Glomerular visceral epithelial cell (primary cell): ENCODE data around the gene ERC2.

Source experiments
- DNase-seq: peaks from one replicate; pipeline ENCODE4 v3.0.0-alpha.2; 2016; ENCODE audit errors: extremely low spot score

The ERC2 gene

DNA sequence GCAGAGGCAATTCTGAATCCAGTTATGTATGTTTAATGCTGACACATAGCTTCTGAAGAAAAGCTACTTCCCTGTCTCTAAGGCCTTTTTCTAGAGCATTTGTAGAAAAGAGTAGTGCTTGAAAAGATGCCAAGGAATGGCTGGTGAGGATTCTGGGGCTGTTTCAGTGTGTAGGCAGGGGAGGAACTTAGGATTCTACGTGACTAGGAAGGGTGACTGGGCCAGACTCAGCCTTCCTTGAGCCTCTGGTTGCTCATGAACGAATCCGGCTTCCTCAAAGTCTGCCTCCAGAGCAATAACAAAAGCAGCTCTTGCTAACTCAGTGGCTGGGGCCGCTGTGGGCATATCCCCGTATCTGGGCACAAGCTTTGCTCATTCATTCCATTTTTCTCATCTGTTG, 876.4 kb downstream of the ERC2 start:
- DNase-seq, result no peak

DNA sequence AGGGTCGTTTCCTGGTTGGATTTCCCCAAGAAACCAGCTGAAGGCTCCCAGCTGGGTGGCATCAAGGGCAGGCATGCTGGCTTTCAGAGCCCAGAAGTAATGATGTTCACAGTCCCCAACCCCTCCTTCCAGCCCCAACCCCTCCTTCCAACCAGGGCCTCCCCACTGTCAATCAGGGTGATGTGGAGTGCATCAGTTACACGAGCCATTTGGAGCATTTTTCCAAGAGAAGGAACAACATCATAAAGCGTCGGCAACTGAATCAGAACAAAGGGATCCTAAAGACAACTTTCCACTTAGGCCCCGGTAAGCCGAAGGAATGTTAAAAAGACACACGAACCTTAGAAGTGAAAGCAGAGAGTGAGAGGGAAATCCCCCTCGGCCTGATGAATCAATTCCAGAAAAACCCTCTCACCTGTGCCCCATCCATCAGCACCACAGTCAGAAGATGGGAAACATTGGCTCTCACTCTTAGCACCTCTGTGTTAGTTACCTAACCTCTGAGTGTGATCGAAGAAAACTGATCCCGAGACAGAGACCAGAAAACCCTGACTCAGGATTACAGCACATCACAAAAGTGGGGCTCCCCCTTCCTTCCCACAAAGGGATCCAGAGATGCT, 880.0 kb downstream of the ERC2 start:
- no peak for DNase-seq

DNA sequence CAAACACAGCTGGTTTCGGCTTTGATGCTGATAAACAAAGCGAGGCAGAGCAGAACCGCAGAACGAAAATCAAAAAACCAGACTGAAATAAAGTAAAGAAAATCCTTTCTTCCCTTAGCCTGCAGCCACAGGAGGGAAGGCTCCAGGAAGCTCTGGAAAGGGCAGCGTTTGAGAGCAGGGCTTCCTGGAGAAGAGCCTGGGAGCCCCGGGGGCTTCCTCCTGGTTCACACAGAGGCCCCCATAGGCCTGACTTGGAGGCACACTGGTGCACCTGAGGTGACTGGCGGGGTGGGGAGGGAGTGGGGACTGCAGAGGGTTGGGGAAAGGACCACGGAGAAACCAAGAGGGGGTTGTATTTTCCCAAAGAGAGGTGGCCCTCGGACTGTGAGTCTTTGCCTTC, 882.4 kb downstream of the ERC2 start:
- no peak for DNase-seq

DNA sequence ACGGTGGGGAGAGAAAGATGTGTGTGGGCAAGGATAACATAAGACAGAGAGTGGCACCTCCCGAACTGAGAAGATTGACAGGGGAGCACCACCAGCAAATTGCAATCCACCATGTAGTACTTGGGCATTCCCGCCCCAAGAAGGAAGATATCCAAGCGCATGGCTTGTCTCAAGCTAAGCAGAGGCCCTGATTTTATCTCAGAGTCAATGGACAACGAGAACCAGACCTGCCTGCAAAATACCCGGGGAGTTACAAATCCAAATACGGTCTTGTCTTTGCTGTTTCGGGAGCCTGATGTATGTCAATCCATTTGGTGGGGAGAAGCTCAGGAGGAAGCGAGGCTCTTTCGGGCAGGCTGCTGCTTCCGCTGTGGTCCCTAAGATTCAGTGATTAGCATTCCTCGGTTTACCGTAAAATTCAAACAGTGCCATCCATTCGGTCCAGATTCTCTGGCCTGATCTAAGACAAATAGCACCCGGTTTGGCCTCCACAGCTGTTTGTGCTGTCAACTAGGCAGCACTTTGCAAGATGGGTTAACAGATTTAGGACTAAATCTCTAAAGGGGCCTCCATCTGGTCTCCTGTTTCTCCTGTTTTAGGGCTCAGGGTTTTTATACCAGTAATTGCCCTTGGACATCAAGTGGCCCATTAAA, 883.4 kb downstream of the ERC2 start:
- no peak for DNase-seq

DNA sequence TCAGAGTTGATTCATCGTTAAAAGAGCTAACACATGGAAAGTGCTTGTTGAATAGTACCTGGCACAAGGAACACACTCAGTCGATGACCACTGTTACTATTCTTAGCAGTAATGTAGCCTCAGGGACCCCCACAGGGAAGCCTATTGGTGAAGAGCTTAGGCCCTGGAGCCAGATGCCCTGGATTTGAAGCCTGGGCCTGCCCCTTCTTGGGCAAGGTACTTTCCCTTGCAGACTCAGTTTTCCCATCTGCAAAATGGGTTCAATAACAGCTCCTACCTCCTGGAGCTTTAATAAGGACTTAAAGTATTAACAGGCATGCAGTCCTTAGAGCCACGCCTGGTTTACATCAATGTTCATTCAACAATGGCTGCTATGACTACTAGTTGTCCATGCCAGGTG, 884.2 kb downstream of the ERC2 start:
- no peak for DNase-seq

DNA sequence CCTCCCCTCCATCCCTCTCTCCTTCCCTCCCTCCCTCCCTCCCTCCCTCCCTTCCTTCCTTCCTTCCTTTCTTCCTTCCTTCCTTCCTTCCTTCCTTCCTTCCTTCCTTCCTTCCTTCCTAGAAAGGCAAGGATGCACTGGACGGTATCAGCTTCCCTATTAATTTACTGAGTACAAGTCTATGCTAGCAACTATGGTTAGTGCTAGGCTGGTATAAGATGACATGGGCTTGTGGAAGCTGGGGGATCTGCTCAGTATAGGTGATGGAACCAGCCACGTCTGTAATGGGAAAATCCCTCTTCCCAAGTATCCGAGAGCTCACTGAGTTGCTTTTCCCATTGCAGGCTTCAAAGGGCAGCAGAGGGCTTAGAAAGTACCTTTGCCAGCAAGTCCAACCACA, 884.8 kb downstream of the ERC2 start:
- DNase-seq, result no peak

DNA sequence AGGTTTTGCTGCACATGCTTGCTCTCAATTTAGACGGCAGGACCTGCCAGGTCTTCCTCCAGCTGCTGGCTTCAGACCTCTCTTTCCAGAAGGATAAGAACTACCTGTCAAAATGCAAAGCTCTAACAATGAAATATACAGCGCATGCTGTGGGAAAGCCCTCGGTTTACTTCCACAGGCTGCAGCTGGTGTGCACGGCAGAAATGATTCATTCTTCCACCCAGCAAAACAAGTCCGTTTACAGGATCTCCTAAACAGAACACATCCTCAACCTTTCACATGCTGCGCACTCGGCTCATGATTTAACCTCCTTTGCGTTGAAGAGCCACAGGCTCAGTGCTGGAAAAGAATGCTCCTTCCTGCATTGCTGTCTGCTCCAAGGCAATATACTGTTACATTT, 888.8 kb downstream of the ERC2 start:
- no peak for DNase-seq

DNA sequence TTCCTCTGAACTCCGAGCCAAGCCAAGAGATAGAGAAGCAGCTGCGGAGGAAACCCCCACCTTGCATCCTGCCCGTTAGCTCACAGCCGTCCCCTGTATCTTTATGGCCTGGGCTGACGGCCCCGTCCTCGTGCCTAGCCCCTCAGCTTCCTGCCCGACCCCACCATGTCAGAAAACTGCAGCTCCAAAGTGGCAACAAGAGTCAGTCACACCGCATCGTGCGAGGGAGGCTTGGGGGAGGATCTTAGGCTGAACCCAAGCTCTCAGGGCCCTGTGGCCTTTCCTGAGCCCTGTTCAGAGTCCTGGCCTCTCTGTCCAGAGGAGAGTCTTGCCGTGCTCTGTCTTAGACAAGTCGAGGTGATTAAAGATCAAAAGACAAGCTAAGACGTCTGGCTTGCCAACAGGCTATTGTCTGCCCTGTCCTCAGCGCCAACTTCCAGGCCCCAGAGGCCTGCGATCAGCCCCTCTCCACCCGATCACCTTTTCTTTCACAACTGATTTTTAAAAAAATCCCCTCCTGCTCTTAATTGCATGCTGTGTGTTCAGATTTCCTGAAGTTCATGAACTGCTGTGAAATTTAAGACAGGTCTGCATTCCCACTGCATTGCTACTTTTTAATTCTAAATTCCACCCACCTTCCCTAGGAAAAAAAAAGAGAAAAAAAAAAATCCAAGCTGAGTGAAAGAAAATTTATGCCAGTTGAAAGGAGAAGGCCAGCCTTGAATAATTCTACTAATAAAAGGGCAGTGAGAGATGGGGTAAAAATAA, 891.5 kb downstream of the ERC2 start:
- no peak for DNase-seq

DNA sequence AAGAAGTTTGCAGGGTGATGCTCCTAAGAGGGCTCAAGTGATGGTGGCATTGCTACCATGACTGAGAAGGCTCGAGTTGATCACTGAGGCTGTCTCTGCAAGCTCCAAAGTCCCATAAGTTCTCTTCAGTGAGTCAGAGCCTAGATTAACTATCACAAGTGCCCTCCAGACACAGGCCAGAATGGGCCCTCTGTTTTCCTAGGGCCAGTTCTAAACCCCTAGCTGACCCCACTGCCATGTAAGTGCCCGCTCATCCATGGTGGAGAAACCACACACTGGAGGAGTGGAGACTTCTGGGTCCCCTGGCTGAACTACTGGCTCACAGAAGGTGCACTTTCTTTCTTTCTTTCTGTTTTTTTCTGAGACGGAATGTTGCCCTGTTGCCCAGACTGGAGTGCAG, 893.6 kb downstream of the ERC2 start:
- peak; percentile 56 for DNase-seq

DNA sequence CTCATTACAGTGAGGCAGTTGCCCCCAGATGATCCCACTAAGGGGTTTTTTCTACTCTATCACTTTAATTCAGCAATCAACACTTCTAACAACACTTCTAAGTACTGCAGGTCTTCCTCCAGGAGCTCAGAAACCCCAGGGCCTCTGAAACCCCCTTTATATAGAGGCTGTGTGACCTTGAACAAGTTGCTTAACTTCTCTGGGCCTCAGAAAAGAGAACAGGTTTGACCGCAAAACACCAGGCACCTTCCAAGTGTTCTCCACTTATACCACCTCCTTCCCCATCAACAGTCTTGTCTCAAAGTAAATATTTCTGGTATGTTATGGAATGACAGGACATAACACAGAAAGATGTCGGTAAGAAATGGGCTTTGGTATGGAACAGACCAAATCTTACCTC, 895.5 kb downstream of the ERC2 start:
- DNase-seq, result no peak

DNA sequence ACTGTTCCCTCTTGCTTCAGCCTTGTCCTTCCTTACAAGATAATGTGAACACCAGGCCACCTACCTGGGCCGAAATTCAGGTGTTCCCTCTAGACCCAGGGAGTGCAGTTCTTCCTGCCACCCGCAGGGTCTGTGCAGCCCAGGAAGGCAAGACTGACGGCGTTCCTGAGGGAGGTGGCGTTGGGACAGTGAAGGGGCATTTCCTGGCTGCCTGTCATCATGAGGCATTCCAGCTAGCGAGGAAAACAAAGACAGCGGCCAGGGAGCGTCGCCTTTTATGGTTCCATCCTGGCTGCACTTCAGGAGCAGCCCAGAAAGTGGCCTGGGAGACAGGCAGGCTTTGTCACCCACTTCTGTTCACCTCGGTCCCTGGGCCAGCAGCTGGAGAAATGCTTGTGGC, 896.4 kb downstream of the ERC2 start:
- no peak for DNase-seq

DNA sequence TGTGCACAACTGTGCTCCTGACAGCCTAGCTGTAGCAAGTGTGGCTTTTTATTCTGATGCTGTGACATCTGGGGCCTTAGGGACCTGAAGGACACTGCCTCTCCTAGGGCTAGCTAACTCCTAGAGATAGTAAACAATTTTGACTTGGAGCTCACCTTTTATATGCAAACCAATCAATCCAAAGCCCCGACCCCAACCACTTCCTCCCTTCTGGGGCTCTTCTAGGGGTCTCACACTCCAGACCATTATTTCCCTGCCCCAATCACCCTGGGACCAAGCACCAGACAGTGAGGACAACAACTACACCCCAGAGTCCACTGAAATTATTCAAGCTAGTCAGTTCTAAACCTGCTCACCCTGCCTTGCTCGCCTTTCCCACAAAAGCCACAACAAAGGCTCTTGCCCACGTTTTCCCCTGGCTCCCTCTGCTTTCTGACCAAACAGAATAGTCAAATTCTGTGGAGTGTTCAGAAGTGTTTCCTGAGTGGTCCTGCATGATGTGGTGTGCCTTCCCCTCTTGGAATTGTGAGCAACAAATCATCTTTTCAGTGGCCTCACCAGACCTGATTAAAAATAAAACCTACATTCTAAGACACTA, 897.0 kb downstream of the ERC2 start:
- DNase-seq, result peak; percentile 53

DNA sequence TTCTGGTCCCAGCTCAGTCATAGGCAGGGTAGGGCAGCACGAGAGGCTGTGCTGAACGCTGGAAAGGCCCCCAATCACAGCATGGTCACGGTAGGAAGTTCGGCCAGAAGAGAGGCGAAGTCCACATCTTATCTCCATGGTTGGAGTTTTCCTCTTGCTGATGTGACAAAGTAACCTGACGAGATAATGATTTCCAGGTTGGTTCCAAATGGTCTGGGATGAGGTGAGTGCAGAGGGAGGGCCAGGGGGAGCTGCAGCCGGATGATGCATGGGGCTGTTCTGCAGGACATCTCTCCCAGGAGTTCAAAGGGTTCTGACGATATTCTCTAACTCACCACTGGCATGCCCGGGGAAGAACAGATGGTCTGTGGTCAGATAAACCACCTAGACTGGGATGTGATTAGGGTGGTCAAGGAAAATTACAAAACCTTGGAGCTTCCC, 898.0 kb downstream of the ERC2 start:
- peak; percentile 83 for DNase-seq

DNA sequence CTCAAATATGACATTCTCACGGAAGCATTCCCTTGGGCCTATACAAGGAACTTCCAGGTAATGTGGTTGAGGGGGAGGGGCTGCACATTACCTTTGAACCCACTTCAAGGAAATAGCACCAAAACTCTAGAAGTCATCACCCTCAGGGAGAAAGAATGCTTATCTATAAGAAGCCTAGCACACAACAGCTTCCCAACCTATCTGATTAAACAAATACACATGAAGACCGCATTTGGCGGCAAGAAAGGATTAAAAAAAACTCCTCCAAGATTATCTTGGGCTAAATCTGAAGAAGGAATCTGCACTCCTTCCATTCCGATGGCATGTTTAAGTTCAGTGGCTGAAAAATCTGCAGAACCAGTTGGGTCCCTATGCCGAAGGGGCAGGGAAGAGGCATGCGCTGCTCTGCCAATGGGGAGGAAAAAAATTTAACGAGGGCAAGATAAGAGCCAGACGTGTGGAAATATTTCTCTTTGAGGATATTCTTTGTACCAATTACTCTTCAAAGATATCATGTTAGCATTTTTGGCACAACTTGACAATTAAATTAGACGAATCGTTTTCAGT, 899.2 kb downstream of the ERC2 start:
- no peak for DNase-seq

DNA sequence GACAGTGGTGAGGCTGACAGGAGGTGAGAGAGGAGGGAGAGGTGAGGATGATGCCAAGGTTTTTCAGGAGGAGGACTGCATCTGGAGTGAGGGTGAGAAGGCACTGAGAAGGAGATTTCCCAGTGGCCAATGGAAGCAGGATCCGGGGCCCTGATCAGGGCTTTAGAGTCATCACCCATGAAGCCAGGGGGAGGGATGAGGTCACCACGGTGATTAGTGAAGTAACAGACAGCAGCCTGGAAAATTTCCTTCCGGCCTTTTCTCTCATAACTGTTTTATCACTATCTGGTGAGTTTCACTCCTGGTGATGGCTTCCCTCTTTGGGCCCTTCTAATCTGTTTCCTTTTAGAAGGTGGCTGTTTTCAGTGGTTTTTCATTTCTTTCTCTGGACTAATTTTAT, 900.7 kb downstream of the ERC2 start:
- peak; percentile 38 for DNase-seq

DNA sequence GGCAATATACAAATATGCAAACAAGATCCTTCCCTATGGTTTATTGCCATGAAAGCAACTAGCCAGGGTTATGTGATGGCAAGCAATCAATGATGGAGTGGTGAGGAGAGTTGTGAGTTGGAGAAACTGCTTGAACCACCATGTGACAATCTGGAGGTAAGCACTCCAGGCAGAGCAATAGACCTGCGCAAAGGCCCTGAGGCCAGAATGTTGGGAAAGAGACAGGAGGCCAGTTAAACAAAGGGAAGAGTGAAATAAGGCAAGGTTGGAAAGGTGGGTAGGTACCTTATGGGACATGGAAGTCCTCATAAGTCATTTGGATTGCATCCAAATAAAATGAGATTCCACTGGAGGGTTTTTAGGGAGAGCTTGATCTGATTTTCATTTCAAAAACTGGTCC, 901.1 kb downstream of the ERC2 start:
- no peak for DNase-seq

DNA sequence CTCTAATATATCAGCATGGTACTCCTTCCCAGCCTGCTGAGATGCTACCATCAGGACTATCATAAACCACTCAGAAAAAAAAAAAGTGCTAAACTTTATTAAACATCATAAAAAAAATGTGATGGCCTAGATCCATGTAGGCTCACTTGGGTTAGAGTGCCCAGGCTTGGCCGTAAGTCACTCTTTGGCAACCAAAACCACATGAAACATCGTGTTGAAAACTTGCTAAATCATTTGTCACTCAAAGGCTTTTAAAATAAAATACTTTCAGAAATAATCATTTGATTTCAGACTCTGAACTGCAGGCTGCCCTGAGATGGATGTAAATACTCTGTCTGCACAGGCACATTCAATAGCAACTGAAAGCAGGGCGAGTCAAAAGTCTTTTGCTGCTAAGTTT, 902.7 kb downstream of the ERC2 start:
- DNase-seq, result peak; percentile 13

DNA sequence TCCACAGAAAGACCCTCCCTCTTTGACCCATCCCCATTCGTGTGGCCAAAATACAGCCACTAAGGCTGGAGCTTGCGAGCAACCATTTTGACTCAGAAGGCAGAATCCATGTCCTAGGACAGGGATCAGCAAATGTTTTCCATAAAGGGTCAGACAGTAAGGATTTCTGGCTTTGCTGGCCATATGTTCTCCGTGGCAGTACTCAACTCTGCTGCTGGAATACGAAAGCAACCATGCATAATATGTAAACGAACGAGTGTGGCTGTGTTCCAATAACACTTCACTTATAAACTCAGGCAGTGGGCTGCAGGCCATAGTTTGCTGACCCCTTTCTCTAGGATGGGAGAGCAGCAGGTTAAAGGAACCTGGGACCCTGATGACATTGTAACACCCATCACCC, 903.5 kb downstream of the ERC2 start:
- DNase-seq, result no peak

DNA sequence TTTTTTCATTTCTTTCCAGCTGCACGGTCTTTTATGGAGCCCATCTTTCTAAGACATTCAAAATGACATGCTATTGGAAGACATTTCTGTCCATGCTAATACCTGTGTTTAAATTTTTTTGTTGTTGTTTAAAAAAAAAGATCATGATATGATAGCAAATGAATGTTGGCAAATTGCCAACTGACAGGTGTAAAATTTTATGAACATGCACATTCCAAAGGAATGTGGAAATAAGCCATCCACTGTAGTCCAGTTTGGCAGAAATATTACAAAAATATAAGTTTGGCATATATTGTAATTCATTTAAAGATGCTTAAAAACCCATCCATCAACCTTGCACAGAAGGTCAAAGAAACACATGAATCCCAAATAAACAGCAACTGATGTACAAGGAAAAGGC, 905.6 kb downstream of the ERC2 start:
- DNase-seq, result peak; percentile 24

DNA sequence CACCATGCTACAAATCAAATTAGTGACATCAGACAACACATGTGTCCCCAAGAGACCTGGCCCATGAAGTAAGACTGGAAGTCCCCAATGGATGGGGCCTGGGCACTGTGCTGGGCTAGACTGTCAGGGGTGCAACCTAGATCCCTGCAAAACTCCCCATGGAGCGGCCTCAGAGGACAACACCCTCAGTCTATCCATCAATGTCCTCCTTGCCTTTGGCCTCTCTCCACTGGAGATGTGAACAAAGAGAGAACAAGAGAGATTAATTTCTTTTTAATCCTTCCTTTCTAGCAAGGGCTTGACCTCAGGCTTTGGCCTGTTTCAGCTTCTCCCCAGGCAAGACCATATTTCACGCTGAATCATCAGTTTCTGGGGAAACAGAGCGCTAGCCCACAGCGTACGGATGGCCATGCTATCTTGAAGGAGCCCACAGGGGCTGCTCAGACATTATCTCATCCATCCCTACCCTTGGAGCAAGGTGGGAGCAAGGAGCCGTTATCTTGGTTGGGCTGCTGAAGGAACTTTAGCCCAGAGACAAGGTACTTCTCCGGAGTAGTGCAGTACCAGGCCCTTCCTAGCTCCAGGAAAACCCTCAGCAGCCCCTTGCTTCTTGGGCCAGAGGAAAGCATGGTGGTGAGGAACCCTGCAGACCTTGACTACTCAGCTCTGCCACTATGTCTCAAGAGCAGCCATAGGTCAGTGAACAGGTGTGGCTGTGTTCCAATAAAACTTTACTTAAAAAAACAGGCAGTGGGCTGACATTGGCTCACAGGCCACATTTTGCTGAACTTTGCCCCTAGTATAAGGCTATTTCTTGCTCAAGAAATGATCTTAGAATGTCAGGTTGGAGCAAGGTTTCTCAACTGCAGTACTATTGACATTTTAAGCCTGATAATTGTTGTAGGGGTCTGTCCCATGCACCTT, 908.5 kb downstream of the ERC2 start:
- DNase-seq, result no peak

DNA sequence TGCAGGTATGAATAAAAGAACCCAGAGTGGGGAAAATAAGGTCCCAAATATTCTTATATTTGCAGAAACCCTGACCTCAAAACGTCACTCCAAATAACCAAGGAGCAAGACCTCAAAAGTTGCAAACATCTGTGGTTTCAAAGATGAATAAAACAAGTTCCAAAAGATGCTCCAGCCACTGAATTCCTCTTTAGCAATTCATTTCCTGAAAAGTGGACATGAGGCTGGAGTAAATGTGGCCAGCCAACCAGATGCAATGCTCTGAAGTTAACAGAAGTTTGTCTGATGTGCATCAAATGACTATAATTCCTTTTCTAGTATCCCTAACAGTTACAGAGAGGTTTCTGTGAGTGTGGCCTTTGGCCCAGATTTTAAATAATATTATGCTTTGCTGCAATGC, 910.0 kb downstream of the ERC2 start:
- DNase-seq, result no peak
